Measurements from ENCODE around the gene PLIN3.
"Not testable (repeated sequence)": the region's sequence is repeated elsewhere in the genome, so short reads cannot be mapped to it uniquely, and the experiment has no call there.

Gene PLIN3, protein sequence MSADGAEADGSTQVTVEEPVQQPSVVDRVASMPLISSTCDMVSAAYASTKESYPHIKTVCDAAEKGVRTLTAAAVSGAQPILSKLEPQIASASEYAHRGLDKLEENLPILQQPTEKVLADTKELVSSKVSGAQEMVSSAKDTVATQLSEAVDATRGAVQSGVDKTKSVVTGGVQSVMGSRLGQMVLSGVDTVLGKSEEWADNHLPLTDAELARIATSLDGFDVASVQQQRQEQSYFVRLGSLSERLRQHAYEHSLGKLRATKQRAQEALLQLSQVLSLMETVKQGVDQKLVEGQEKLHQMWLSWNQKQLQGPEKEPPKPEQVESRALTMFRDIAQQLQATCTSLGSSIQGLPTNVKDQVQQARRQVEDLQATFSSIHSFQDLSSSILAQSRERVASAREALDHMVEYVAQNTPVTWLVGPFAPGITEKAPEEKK

DNA sequence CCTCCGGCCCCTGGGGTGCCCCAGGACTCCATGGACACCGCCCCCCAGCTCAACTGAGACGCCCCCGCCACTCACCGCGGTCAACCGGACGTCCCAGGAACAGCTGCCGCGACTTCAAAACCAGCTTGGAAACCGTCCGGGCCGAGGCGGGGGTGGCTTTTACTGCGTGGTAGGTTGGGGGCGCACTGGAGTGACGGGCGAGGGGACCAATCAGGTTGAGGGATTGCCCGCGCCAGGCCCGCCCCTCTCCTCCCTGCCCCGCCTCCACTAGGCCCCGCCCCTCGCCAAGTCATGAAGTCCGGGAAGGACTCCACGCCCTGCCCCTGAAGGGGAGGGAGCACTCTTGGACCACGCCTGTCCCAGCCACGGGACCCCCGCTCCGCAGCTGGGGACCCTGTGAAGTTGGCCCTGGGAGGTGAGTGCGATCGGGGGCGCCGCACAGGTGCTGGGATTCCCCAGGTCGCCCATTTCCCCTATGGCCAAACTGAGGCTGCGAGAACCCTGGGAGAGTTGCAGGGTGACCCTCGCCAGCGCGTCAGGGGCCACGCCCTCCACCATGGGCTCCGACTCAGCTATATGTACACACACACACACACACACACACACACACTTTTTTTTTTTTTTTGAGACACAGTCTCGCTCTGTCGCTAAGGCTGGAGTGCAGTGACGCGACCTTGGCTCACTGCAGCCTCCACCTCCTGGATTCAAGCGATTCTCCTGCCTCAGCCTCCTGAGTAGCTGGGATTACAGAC, at the start of gene PLIN3:
Gene PLIN3, minus strand, starts transcription at position 134 of the 752 bp plus-strand sequence. CDS start 6,273 bp downstream, outside the sequence.
- DNase-seq, result no peak

DNA sequence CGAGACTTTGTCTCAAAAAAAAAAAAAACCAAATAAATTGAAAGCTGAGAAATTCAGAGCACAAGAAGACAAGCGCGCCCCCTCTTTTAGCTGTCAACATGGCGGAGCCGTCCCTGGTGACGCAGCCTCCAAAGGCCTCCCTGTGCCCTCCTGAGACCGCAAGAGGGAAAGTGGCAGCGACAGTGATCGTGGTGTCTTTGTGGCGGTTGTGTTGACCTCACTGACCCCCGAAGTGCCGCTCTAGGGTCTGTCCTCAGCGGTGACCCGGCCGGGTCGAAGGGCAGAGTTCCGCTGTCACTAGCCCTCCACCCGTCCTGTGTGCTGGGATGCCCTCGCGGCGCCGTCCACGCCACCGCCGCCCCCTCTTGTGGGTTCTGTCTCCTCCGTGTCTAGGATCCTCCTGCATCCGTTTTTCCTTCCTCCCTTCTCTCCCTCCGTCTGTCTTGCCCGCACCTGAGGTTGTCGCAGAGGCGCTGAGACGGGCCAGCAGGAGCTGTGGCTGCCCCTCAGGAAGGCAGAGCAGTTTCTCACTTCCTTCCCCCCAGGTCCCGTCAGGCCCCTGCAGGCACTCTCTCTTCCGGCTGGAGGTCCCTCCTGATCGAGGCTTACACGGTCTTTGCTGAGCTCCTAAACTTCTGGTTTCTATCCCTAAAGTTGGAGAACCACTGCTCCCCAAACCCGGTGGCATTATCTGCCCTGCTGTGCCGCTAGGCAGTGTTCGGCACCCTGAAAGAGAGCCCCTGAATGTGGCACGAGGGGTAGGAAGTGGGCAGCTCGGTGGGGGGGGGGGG, 49.0 kb upstream of the PLIN3 start:
- no peak for DNase-seq

DNA sequence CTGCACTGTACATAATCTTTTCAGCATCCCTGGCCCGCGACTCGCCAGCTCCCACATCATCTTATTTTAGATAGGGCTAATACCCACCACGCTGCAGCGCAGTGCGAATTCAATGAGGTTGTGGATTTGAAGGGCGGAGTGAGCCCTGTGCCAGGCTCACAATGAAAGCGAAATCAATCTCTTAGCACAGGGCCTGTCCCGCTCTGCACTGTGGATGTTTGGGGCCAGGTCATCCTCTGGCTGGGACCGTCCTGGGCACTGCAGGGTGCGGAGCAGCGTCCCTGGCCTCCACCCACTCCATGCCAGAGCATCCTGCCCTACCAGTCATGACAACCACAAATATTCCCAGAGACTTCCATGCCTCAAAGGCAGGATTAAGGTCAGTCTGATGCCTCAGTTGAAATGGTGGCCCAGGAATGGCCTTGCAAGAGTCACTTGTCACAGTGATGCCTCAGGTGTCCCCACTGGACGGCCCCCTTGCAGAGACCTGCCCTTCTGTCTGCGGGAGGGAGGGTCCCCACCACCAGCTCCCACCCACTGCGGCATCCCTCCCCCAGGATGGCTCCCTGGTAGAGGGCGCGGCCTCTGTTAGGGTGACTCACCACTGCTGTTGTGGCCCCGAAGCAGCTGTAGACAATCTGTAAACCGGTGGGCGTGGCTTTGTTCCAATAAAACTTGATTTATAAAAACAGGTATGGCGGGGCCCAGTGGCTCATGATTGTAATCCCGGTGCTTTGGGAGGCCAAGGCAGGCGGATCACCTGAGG, 47.5 kb upstream of the PLIN3 start:
- DNase-seq, result no peak

DNA sequence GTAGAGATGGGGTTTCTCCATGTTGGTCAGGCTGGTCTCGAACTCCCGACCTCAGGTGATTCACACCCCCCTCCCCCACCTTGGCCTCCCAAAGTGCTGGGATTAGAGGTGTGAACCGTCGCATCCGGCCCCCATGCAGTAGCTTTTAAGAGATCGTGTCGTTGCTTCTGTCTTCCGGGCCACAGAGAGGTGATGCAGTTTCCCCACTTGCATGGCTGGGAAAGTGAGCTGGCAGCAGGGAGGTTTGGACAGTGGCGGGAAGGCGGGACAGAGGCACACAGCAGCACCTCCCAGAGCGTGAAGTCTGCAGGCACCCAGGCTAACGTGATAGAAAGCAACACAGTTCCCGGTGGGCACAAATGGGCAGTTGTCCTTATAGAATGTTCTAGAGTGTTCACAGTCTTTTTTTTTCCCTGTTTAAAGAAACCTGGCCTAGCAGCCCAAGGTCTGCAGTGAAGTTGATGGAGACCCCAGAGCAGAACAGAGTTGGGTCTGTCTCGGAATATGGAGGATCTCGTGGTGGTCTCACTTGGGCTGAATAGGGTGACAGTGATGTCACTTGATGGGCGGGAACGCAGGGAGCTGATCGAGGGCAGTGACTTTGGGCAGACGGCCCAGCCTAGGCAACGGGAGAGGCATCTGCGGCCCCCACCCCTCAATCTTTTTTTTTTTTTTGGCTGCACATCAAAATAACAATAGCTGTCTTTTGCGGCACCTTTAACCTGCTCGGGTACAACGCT, 46.7 kb upstream of the PLIN3 start:
- no peak for DNase-seq

DNA sequence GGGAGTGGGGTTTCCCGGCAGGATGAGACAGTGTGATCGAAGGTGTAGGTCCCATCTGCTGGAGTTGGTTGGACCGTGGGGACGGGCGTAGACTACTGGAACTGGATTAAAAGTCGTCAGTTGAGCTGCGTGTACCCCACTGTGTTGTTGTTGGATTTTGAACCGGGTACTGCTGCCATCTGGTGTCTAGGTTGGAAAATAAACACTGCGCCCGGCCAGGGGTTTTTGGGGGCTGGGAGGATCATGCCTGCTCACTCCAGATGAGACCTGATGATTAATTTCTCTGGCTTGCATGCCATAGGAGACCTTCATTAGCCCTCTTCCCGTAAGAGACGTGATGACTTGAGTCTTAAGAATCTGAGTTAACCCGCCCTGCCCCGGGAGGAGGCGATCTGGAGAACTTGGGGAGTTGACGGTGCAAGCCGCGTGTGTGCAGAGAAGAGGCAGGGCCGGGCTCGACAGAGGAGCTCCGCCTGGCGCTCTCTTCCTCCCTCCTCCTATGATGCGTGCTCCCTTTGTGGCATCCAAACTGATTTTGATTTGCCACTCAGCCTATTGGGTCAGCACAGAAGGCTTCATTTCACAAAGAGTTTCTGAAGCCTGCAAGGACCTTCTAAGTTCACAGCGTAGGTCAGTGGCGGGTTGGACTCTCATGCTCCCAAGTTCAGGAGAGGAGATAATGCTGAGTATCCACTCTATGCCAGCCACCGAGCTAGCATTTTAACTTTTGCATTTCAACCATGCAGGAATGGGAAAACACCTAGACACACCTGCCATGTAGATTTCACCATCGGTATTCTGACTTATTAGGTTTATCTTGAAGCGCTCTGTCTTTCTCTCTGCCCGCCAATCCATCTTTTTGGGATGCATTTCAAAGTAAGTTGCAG, 44.6 kb upstream of the PLIN3 start:
- DNase-seq, result no peak

DNA sequence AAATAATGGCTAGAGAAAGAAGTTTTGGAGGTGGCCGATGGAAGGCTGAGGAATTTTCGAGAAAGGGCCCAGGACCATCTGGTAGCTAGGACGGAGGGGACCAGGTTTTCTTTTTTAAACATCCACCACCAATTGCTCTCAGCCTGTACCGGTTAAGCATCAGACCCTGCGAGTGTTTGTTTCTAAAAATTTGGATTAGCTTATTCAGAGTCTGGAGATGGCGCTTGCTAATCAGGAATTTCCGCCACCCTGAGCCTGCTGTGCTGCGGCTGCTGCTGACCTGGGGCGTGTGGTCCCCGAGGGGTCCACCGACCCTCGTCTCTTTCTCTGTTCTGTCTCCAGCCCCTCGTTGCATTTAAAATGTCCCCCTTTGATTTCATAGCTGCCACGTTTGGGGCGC, 43.8 kb upstream of the PLIN3 start:
- DNase-seq, result no peak

DNA sequence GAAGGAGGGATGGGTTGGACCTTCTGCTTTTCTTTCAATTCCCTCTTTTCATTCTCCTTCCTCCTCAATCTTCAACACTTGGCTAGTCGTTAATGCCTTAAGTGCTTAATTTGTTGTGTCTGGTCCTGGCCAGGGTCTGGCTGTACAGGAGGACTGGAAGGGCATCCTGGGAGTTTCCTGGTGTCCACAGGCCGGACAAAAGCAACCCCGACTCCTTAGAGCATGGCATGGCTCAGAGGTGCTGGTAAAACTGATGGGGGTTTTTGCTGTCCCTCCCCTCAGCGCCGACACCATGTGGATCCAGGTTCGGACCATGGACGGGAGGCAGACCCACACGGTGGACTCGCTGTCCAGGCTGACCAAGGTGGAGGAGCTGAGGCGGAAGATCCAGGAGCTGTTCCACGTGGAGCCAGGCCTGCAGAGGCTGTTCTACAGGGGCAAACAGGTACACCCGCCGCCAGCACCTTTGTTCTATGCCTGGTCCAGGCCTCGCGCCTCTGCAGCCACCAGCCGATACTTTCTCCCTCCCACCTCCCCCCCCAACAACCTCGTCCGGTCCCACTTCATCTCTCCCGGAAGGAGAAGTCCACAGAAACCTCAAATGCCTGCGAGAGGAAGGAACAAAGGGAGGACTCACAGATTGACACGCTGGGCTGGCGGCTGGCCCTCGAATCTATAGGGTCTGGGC, 43.3 kb upstream of the PLIN3 start:
- no peak for DNase-seq

DNA sequence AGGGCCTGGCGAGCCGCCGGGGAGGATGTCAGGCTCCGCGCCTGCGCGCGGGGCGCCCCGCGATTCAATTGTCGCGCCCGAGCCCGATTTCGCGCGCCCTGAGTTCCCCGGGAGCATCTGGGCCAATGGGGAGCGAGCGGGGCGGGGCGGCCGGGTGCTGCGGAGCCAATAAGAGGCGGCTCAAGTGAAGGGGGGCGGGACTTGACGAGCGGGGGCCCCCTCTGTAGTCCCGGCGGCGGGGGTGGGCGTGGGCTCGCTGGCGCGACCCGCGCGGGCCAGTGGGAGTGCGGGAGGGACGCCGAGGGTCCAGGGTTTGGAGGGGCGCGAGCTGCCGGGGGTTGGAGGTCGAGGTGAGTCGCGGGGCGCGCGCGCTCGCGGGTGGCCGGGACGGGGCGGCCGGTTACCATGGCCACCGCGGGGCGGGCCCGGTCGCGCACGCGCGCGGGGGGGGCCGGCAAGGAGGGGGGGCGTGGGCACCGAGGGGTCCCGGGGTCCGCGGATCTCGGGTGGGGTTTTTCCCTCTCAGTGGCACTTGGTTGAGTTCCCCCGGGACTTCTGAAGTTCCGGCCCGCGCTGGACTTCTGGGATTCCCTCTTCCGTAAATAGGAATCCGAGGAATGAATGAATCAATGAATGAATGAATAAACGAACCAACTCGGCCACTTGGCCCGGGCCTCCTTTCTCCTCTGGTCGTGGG, 42.6 kb upstream of the PLIN3 start:
- DNase-seq, result peak; percentile 70

DNA sequence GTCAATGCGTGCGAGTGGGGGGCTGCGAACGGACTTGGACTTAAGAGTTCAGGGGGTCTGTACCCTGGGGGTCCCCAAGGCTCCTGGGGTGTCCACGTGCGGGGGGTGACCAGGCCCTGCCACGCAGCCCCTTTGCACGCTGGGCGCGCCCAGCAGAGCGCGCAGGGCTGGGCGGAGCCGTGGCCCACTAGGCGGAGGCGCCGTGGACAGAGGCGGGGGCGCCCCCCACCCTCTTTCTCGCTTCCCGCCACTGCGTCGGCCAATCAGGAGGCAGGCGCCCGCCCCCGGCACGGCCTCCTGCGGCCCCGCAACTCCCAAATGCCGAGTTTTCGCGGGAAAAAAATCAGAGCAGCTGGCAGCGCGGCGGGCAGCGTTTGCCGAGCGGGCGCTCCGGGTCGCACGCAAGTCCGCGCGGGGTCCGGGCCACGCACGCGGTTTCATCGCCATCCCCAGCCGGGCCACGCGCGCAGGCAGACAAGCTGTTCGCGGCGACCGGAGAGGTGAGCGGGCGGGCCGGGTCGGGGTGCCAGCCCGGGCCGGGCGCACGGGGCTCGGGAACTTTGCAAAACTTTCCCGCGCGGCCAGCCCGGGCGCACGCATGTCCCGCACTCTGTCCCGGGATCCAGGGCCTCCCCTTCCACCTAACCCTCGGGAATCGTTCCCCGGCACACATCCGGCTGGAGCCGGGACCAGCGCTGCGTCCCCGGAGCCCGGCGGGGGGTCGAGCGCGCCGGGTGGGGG, 41.9 kb upstream of the PLIN3 start, which contains the start of gene UHRF1:
Gene UHRF1, plus strand, starts transcription at position 346 of the 741 bp plus-strand sequence. CDS start 1,385 bp downstream, outside the sequence.
- no peak for DNase-seq

DNA sequence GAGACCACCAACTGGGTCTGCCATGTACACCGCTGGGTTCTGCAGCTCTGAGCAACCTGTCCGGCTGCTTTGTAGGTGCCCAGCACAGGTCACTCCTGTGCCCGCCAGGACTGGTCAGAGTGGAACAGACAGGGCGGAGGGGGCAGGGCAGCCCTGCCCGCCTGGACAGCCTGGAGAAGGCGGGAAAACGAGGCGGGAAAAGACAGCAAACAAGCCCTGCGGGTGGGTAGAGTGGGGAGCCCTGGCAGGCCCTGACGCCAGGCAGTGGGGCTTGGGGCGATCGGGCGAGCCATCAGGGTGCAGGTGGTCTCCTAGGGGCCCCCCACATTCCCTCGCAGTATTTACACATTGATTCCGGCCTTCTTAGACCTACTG, 41.3 kb upstream of the PLIN3 start:
- no peak for DNase-seq

DNA sequence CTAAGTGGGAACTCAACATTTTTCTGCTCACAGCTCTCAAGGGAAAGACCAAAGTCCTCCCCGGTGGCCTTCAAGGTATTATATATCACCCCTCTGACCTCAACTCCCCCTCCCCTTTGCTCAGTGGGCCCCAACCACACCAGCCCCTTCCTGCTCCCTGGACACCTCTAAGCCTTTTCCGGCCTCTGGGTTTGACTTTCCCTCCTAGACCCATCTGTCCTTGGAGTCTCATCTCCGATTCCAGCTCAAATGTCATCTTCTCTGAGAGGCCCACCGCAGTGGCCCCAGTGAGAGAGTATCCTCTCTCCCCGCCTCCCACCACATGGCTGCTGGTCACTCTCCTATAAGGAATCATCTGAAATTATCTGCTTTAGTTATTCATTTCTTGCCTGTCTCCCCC, 40.9 kb upstream of the PLIN3 start:
- DNase-seq, result no peak

DNA sequence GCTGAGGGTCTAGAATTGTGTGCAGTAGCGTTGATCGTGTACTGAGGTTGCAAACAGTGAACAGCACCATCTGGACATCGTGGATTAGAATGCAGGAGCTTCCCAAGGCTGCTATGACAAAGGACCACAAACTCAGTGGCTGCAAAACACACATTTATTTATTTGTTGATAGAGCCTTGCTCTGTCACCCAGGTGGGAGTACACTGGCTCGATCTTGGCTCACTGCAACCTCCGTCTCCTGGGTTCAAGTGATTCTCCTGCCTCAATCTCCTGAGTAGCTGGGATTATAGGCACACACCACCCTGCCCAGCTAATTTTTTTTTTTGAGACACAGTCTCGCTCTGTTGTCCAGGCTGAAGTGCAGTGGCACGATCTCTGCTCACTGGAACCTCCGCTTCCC, 39.5 kb upstream of the PLIN3 start:
- no peak for DNase-seq

DNA sequence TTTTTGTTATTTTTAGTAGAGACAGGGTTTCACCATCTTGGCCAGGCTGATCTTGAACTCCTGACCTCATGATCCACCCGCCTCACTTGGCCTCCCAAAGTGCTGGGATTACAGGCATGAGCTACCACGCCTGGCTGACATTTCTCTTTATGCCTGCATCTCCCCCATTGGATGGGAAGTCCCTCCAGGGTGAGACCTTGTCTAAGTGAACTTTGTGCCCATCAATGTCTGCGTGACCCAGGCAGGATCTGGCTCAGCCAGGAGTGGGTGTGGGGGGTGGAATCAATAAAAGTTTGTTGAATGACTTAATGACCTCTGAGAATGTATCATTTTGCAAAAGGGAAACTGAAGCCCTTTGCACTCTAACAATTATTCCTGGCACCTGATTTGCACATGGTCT, 37.0 kb upstream of the PLIN3 start:
- DNase-seq, result no peak

DNA sequence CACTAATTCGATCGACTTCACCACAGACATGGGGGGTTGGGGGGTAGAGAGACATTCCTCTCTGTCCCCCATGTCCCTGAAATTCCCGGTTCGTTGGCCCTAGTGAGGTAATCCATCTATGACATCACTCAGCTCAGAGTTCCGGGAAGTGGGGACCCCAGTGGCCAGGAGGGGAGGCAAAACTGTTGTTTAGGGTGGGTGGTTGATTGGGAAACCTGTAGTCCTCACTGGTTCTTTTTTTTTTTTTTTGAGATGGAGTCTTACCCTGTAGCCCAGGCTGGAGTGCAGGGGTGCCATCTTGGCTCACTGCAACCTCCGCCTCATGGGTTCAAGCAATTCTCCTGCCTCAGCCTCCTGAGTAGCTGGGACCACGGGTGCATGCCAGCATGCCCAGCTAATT, 35.3 kb upstream of the PLIN3 start, which contains the start of gene ARRDC5:
Gene ARRDC5, minus strand, starts transcription at position 101 of the 400 bp plus-strand sequence. Its CDS starts 71 bp downstream, at position 30.
- DNase-seq, result no peak

DNA sequence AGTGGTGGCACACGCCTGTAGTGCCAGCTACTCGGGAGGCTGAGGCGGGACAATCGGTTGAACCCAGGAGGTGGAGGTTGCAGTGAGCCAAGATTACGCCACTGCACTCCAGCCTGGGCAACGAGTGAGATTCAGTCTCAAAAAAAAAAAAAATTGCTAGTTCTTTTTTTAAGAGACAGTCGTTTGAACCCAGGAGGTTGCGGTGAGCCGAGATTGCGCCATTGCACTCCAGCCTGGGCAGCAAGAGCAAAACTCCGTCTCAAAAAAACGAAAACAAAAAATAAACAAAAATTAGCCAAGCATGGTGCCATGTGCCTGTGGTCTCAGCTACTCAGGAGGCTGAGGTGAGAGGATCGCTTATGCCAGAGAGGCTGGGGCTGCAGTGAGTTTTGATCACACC, 33.4 kb upstream of the PLIN3 start:
- DNase-seq, result not testable (repeated sequence)

DNA sequence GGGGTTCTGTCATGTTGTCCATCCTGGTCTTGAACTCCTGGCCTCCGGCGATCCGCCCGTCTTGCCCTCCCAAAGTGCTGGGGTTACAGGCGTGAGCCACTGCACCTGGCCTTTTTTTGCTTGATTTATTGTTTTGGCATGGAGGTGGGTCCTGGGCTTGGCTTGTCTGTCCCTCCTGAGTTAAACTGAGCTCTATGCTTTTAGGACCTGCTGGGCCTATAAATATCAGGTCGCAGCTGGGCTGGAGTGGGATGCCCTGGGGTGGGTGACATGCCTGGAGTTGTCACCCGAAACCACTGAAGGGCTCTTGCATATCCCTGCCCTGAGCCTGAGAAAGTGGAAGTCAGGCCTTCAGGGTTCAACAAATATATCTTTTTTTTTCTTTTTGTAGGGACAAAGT, 29.7 kb upstream of the PLIN3 start:
- DNase-seq, result no peak

DNA sequence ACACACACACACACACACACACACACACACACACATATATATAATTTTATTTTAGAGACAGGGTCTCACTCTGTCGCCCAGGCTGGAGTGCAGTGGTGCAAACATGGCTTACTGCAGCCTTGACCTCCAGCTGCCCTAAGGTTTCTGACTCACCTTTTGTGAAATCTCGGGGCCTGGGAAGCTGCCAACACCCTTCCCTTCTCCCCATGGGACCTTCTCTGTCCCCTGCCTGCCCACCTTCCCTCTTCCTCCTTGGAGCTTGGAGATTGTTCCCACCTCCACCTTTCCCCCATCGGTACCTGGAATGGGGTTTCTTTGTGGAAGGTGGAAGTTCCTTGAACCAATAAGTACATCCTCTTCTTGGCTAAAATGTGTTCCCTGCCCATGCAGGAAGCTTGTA, 28.9 kb upstream of the PLIN3 start:
- DNase-seq, result no peak

DNA sequence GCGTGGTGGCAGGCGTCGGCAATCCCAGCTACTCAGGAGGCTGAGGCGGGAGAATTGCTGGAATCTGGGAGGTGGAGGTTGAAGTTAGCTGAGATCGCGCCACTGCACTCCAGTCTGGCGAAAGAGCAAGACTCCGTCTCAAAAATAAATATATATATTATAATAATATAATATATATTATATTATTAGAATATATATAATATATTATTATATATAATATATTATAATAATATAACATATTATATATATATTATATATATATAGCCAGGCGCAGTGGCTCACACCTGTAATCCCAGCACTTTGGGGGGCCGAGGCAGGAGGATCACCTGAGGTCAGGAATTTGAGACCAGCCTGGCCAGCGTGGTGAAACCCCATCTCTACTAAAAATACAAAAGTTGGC, 25.5 kb upstream of the PLIN3 start:
- DNase-seq, result not testable (repeated sequence)

DNA sequence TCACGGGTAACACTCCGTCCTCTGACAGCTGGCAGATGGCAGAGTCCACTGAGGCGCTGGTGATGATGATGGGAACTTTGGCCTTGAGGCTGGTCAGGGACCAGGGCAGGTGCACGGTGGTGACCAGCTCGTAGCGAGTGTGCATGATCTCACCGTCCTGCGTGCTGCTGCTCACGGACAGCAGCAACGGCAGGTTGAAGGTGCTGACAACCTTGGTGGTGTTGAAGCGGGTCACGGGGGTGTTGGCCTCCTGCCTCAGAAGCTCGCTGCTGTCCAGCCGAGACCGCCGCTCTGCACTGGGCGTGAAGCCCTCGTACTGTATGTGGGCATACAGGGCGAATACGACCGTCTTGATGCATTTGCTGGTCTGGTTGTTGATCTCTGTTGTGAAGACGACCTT, 23.6 kb upstream of the PLIN3 start:
- no peak for DNase-seq
